HG02571 (cell line): ENCODE results near the gene JAKMIP3.

Experiments
- ATAC-seq: cut with Tn5 transposase; IDR thresholded peaks from one replicate; pipeline ENCODE4 v1.9.1; 2021; ENCODE audit warnings: mild to moderate bottlenecking, moderate library complexity; ENCODE audit not compliant: unreplicated experiment

Gene JAKMIP3

DNA sequence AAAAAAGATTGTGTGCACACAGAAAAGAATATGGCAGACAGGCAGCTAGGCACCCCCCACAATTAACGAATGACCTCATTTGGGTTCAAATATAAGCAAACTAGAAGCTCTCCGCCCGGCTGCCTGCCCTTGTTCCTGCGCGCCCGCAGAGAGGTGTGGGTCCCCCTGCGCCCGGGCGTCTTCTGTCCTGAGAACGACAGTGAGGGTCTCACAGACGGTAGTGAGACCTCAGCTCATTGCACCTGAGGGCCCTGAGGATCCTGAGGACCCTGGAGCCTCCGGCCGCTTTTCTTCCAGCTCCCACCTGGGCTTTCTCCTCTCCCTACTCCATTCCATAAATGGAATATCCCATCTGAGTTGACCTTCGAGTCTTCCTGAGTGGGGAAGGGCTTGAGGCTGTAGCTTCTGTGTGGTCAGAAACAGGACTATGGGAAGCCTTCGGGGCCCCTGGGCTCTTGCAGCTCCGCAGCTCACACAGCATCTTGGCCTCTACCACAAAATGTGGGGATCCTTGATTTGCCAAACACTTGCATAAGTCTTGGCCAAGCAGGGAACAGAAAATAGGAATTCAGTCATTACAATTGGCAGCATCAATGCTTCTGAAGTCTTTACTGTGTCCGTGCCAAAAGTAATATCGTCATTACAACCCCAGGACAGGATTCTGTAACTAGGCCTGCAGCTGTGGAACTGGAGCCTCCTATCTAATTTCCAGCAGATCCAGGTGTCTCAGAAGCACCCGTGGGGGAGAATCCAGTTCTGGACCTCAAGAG, 43.8 kb downstream of the JAKMIP3 start:
- ATAC-seq, result no peak

DNA sequence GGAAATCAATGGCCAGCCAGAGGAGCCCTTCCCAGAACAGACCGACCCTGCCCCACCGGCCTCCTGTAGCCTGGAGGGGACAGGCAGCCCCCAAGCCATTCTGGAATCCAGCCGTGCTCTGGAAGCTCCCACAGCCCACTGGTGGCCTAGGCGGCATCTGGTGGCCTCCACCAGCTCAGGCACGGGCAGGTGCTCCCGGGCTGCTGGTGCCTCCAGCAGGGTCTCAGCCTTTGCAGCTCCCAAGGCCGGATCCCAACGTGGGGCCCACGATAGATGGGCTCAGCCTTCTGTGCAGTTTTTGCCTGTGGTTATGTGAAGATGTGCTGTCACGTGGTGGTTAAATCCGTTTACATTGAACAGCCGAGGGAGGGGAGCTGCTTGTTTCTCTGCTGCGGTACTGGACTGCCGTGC, 44.4 kb downstream of the JAKMIP3 start:
- no peak for ATAC-seq

DNA sequence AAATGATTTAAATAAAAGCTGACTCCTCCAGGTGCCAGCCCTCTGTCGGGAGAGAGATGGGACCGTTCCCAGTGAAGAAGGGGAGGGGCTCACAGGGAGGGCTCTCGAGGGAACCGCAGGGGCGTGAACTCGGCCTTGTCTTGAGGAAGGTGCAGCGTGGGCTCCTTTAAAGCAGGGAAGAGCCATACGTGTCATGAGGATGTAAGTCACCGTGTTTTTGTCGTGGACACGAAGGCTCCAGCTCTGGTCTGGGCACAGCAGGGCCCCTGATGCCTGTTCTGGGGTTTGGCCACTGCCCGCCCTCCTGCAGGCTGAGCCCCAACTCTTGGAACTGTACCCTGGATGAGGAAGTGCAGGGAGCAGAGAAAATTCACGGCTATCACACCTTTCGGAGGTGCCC, 45.0 kb downstream of the JAKMIP3 start:
- ATAC-seq, result no peak

DNA sequence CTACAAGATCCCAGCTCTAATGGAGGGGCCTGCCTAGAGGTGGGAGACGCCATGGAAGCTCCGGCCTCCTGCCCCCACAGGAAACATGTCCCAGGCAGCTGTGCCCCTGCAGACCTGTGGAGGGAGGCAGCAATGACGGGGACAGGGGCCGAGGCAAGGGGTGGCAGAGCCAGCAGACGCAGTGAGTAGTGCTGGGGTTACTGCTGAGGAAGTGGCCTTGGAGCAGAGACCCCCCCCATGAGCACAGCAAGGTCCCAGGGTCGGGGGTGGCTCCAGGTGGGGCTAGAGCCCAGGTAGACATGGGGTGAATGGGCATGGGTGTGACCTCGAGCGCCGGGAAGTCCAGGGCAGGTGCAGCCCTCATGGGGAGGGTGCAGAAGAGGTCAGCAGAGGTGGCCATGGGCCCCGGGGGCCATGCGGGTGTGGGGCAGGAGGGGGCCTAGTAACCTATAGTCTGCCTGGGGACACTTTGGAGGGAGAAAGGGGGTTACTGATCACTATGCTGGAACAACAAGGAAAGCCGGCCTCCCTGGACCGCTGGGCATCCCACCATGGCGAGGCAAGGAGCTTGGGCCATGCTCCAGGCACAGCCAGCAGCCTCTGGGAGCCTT, 45.5 kb downstream of the JAKMIP3 start:
- ATAC-seq, result no peak

DNA sequence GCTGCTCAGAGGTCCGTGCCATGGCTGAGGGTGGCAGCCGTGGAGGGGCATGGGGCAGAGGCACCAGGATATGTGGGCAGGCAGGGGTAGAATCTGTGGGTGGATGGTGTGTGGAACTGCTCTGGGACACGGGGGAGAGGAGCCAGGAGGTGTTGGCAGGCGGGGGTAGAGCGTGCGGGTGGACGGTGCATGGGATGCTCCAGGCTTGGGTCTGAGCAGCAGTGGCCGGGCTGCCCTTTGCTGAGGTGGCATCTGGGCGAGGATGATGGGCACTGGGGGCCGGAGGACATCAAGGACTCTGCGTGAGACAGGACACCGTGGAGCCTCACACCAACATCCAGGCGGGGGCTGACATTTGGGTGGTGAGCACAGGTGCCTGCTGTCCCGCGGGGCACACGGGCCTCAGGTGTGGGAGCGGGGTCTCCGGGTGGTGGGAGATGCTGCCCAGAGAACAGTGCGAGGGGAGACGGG, 46.2 kb downstream of the JAKMIP3 start:
- ATAC-seq, result no peak

DNA sequence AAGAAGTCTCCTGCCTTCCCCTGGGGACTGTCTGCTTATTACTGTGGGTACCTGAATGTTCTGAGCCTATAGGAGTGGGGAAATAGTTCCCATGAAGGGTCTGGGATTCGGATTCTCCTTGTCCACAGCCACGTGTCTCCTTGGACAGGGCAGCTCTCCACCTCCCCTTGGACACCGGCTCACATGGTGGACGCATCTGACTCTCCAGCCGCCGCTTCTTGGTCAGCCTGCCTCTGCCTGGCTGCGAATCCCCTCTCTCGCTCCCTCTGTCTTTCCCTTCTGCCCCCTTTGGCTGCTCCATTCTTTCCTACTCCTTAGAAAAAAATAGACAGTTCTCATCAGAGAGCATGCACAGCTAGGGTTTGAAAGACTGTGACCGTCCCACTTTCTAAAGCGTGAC, 46.9 kb downstream of the JAKMIP3 start:
- ATAC-seq, result no peak

DNA sequence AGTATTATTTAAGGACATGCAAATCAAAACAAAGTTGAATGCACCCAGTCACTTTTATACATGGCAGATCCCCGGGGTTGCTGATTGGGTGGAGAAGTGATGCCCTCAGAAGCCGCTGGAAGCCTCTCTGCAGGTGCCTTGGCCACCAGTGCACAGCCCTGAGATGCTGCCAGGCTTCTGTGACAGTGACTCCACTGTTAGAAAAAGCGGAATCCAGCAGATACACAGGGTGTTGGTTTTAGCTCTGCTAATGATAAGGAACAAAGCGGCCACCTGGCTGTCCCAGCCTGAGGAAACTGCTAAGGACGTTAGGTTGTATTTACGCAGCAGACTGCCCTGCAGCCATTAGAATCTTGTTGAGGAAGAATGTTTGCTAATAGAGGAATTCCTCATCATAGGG, 47.5 kb downstream of the JAKMIP3 start:
- no peak for ATAC-seq

DNA sequence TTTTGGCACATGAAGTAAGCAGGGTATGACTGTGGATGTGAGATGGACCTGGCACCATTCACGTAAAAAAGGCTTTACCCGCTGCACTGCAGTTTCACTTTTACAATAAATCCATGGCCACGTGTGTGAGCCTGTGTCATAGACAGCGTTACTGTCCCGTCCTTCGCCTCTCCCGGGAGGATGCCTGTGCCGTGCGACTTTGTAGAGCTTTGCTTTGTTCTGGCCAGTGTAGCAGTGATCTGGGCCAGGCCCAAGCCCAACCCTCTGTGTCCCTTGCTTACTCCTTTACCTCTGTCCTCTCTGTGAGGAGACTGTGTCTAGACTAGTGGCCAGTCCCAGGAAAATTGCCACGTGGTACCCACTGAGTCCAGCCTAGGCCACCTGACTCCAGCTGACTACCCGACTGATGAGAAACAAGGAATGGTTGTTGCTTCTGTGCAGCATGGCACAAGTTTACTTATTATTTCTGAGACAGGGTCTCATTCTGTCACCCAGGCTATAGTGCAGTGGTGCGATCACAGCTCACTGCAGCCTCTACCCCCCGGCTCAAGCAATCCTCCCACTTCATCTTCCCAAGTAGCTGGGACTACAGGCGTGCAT, 48.1 kb downstream of the JAKMIP3 start:
- ATAC-seq, result no peak

DNA sequence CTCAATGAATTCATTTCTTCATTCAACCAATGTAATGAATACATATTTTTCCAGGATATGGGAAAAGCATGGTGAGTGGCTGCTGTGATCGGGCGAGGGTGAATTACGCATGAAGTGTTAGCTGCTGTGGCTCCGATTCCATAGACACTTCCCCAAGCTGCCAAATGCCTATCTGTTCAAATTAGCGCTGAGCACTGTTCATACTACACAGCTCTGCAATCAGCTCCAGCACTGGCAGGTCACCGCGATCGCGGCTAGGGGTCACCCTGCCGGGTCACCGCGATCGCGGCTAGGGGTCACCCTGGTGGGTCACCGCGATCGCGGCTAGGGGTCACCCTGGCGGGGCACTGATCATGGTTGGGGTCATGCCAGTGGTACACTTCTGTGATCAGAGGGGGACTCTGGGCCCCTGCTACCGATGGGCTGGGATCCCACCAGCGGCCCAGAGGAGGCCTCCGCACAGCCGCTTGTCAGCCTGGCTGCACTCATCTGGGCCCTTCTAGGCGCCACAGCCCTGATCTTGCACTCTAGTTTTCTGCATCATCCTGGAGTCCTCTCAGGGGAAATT, 49.3 kb downstream of the JAKMIP3 start:
- no peak for ATAC-seq
